Cardiac muscle cell (in vitro differentiated cells and primary cell): Measurements from ENCODE around the gene NUAK1. TPM values are rescaled to one million over a fixed set of nuclear protein-coding genes. Genes with fewer than 3 reads are reported as not detected.

Experiments
- DNase-seq, 2 donors: peaks; one replicate each; pipeline versions ENCODE4 v3.0.0 to v3.0.0-alpha.2; 2010 to 2017; ENCODE audit warnings: low read depth in 1 of 2, low spot score in 1 of 2
- H3K27ac ChIP-seq: fragments of 200-600 bp; sonication (generic); 2 replicates; pipeline ENCODE4 v1.5.1; 2016
- H3K27me3 ChIP-seq: fragments of 200-600 bp; sonication (generic); 2 replicates; pipeline ENCODE4 v1.6.0; 2016; ENCODE audit warnings: control low read depth
- H3K36me3 ChIP-seq: fragments of 200-600 bp; sonication (generic); 2 replicates; pipeline ENCODE4 v1.5.1; 2016; ENCODE audit warnings: control low read depth
- H3K4me1 ChIP-seq: fragments of 200-600 bp; sonication (generic); 2 replicates; pipeline ENCODE4 v1.8.1; 2017; ENCODE audit warnings: low read depth, mild to moderate bottlenecking, mixed run types
- H3K4me3 ChIP-seq: fragments of 200-600 bp; sonication (generic); 2 replicates; pipeline ENCODE4 v1.5.1; 2016; ENCODE audit warnings: mild to moderate bottlenecking
- H3K9me3 ChIP-seq: fragments of 200-600 bp; sonication (generic); 2 replicates; pipeline ENCODE4 v1.5.1; 2017; ENCODE audit warnings: low read depth, mild to moderate bottlenecking, control low read depth
- CTCF ChIP-seq: IDR thresholded peaks from 2 replicates; pipeline ENCODE4 v1.5.1; 2012; ENCODE audit warnings: low read depth, mild to moderate bottlenecking, low read length
- polyA plus RNA-seq: library from polyadenylated mRNA; unstranded; fragments of >200 nt; fragmentation: Nextera tagmentation; extraction: Ambion mirVana; gene quantifications from 2 replicates; pipeline ENCODE4 v1.2.1, GENCODE V29; 2016
- total RNA-seq: library from RNA; depleted of rRNA; stranded (reverse); fragments of >200 nt; gene quantifications from 2 replicates; pipeline ENCODE4 v1.2.3, GENCODE V29; 2016

Gene NUAK1
- total and polyA plus RNA-seq, 2 experiments from 2014 or later, result 2.9 to 7.2 TPM

DNA sequence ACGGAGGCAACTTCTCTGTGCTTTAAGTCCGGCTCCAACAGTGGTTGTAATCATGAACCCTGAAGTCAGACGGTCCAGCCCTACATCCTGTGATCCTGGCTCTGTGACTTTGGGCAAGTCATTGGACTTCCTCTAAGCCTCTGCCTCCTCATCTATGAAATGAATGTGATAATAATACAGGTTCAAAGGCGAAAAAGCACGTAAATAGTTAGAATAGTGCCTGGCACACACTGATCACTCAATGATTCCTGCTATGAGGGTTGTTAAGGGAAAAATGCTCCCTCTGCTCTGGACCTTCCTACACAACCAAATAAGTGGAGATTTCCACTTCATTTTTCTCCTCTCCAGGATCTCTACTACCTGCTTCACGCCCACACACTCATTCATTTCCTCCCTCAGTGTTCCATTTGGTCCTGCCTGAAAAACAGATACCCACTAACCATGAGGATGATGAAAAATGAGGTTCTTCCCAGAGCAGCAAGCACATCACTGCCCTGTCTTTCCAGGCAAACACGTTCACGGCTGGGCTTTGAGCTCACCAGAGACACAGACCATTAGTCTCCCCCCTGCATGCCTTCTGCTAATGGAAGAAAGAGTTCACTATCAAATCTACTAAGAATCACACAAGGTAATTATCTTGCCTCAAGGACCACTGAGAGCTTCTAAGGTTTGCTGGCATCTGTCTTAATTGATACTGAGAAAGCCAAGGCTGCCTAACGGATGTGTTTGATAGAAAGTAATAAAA, 13.2 kb downstream of the NUAK1 start:
- DNase-seq, result no peak
- no peaks in the 10 kb centered on the region for H3K36me3 ChIP-seq
- H3K9me3 ChIP-seq, result no peaks in the 10 kb centered on the region
- no peaks in the 10 kb centered on the region for H3K27me3 ChIP-seq
- H3K4me3 ChIP-seq, result no peak overlapping the region
- no peak for TF ChIP-seq CTCF
- H3K27ac ChIP-seq, result no peak overlapping the region
- peaks cover 13% of the 10 kb centered on the region for H3K4me1 ChIP-seq

DNA sequence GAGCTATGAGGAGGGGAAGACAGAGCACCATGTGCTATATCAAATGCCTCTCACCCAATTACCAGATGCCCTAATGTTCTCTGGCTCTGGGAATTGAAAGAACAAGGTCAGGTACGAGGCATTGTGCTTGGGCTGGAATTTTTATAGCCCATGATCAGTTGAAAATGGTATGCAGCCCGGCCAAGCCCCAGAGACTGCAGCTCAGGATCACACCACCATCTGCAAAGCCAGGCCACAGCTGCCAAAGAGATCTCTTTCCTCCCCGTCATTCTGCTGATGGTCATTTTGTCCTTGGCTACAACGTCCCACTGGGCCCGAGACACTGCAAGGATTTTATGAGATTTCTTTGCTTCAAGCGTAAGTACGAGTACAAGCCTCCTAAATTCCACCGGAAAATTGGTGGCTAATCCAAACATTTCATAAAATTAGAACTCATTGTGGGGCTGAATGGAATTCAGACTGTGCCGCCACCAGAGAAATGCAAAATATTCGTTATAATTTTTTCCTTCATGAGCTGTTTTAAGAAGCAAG, 15.1 kb downstream of the NUAK1 start:
- H3K27me3 ChIP-seq, result no peaks in the 10 kb centered on the region
- H3K9me3 ChIP-seq, result no peaks in the 10 kb centered on the region
- no peak for DNase-seq
- no peak overlapping the region for H3K4me3 ChIP-seq
- no peaks in the 10 kb centered on the region for H3K36me3 ChIP-seq
- peaks cover 24% of the 10 kb centered on the region for H3K4me1 ChIP-seq
- TF ChIP-seq CTCF, result no peak
- no peak overlapping the region for H3K27ac ChIP-seq

DNA sequence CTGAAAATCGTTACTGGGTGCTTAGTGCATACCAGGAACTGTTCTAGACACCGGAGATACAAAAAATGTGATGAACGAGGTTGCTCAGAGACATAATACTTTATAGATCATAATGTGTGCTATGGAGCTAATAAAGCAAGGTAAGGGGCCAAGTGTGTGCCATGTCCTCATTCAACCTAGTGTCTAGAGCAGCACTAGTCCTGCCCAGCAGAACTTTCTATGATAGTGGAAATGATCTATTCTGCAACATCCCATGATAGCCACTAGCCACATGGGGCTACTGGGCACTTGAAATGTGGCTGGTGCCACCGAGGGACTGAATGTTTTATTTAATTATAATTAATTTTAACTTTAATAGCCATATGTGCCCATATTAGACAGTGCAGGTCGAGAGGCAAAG, 15.6 kb downstream of the NUAK1 start:
- no peak for DNase-seq
- TF ChIP-seq CTCF, result no peak
- Histone ChIP-seq H3K4me3 (no peak overlapping the region), H3K9me3 (no peaks in the 10 kb centered on the region), H3K4me1 (peaks cover 22% of the 10 kb centered on the region), H3K36me3 (no peaks in the 10 kb centered on the region), H3K27me3 (no peaks in the 10 kb centered on the region), H3K27ac (no peak overlapping the region)

DNA sequence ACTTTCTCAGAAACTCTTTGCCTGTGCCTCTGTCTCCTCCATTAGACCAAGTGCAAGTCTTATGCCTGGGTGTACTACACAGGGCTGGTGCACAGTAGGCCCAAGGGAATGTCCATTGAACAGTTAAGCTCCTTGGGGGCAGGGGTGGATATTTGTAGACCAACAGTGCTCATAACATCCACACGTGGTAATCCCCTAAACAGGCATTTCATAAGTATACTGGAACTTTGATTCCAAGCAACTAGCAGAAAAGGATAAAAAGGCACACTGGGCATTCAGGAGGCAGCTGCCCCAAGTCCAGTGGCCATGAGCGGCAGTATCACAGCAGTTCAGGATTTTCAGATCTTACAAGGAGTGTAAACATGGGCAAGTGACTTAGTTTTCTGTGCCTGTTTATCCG, 16.8 kb downstream of the NUAK1 start:
- H3K36me3 ChIP-seq, result no peaks in the 10 kb centered on the region
- peaks cover 22% of the 10 kb centered on the region for H3K4me1 ChIP-seq
- no peak for DNase-seq

GRCh38 chr12:106120519-106121105, 18.1 kb downstream of the NUAK1 start:
- DNase-seq, result no peak
- Histone ChIP-seq H3K9me3 (no peaks in the 10 kb centered on the region), H3K27me3 (no peaks in the 10 kb centered on the region), H3K36me3 (no peaks in the 10 kb centered on the region), H3K4me1 (peaks cover 22% of the 10 kb centered on the region), H3K27ac (no peak overlapping the region), H3K4me3 (no peak overlapping the region)
- no peak for TF ChIP-seq CTCF

More for the DNA sequence above, 16.8 kb downstream of the NUAK1 start:
- H3K9me3 ChIP-seq, result no peaks in the 10 kb centered on the region
- no peak for TF ChIP-seq CTCF
- no peak overlapping the region for H3K4me3 ChIP-seq
- H3K27ac ChIP-seq, result no peak overlapping the region
- H3K27me3 ChIP-seq, result no peaks in the 10 kb centered on the region
